Measurements from ENCODE around the gene CD99L2.

DNA sequence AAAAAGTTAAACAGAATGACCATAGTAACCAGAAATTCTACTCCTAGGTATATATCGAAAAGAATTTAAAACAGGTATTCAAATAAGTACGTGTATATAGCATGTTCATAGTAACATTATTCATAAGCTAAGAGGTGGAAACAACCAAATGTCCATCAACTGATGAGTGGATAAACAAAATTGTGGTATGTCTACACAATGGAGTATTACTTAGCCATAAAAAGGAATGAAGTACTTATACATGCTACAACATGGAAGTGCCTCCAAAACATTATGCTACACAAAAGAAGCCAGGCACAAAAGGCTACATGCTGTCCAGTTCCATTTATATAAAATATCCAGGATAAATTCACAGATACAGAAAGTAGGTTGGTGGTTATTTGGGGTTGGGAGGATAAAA, 76.5 kb downstream of the CD99L2 start:
- TF ChIP-seq, protein P1, sequence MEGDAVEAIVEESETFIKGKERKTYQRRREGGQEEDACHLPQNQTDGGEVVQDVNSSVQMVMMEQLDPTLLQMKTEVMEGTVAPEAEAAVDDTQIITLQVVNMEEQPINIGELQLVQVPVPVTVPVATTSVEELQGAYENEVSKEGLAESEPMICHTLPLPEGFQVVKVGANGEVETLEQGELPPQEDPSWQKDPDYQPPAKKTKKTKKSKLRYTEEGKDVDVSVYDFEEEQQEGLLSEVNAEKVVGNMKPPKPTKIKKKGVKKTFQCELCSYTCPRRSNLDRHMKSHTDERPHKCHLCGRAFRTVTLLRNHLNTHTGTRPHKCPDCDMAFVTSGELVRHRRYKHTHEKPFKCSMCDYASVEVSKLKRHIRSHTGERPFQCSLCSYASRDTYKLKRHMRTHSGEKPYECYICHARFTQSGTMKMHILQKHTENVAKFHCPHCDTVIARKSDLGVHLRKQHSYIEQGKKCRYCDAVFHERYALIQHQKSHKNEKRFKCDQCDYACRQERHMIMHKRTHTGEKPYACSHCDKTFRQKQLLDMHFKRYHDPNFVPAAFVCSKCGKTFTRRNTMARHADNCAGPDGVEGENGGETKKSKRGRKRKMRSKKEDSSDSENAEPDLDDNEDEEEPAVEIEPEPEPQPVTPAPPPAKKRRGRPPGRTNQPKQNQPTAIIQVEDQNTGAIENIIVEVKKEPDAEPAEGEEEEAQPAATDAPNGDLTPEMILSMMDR (conservative IDR thresholded peaks at IDR 0.05; ENCODE audit: low read length): no peak
- TF ChIP-seq EZH2phosphoT487 (IDR thresholded peaks at IDR 0.05; ENCODE audit: borderline replicate concordance, low read depth, low read length): no peak

All from OCI-LY7 (cell line).